Left ventricle myocardium inferior (tissue), 1 donor: Measurements from ENCODE around the gene LAD1. TPM values are rescaled to one million over a fixed set of nuclear protein-coding genes. Genes with fewer than 3 reads are reported as not detected.
A peak's percentile ranks its signal among the peaks of the same experiment; 100 is the strongest.

Source experiments
- DNase-seq: peaks from one replicate; pipeline ENCODE4 v3.0.0-alpha.2; 2020
- H3K27ac ChIP-seq: fragments of 200-600 bp; replicated peaks from 2 replicates; pipeline ENCODE4 v1.8.0; 2021
- H3K27me3 ChIP-seq: fragments of 200-600 bp; 2 replicates; pipeline ENCODE4 v1.8.0; 2021; ENCODE audit warnings: low read depth
- H3K36me3 ChIP-seq: fragments of 200-600 bp; 2 replicates; pipeline ENCODE4 v1.8.0; 2021
- H3K4me1 ChIP-seq: fragments of 200-600 bp; 2 replicates; pipeline ENCODE4 v1.8.0; 2021
- H3K4me3 ChIP-seq: fragments of 200-600 bp; 2 replicates; pipeline ENCODE4 v1.8.0; 2021; ENCODE audit warnings: mild to moderate bottlenecking, moderate library complexity
- H3K9me3 ChIP-seq: fragments of 200-600 bp; replicated peaks from 2 replicates; pipeline ENCODE4 v1.8.0; 2021
- intact Hi-C: fragments of 100-400 bp; cut with micrococcal nuclease; formaldehyde crosslinking; loops from one replicate; pipeline ENCODE4 v1.11.0; 2022
- total RNA-seq: library from RNA; stranded (reverse); fragmentation: NEBNext Ultra II Directional; extraction: Animal tissue kit (Norgen Biotek cat#: 25700); gene quantifications from one replicate; pipeline ENCODE4 v1.2.1, GENCODE V29; 2021
- TF ChIP-seq, protein P1 (sequence below): fragments of 200-600 bp; IDR thresholded peaks from 2 replicates; pipeline ENCODE4 v1.8.0; 2021; ENCODE audit warnings: antibody characterized with exemption, mild to moderate bottlenecking, borderline replicate concordance
- donor health status: DM: no; HTN: yes; CAD: no; lungs with severe emphysema.

The LAD1 gene
- total RNA-seq, 1 donor from 2014 or later, result 2.0 TPM

DNA sequence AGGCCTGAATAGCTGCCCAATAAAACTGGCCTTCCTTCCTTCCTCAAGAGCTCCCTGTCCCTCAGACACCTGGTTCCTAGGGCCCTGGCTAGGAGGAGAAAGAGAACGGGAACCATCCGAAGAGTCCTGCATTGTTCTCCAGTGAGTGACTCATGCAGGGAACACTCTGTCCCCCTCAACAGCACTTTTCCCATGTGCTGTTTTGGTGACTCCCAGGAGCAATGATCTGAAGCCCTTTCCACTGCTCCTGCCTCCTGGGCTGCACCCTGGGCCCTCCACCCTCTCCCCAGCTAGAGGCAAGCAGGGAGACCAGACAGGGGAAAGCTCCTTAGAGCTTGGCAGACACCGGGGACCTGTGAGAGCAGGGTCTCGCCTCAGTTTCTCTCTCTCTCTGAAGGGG, 40.5 kb downstream of the LAD1 start:
- TF ChIP-seq, protein P1, sequence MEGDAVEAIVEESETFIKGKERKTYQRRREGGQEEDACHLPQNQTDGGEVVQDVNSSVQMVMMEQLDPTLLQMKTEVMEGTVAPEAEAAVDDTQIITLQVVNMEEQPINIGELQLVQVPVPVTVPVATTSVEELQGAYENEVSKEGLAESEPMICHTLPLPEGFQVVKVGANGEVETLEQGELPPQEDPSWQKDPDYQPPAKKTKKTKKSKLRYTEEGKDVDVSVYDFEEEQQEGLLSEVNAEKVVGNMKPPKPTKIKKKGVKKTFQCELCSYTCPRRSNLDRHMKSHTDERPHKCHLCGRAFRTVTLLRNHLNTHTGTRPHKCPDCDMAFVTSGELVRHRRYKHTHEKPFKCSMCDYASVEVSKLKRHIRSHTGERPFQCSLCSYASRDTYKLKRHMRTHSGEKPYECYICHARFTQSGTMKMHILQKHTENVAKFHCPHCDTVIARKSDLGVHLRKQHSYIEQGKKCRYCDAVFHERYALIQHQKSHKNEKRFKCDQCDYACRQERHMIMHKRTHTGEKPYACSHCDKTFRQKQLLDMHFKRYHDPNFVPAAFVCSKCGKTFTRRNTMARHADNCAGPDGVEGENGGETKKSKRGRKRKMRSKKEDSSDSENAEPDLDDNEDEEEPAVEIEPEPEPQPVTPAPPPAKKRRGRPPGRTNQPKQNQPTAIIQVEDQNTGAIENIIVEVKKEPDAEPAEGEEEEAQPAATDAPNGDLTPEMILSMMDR, result no peak
- peak; percentile 12 for DNase-seq
- intact Hi-C loops, result no loop called here
- H3K27me3 ChIP-seq, result no peaks in the 10 kb centered on the region
- no peak overlapping the region for H3K4me3 ChIP-seq
- peak overlapping the region; percentile 61 for H3K27ac ChIP-seq
- H3K36me3 ChIP-seq, result peaks cover 45% of the 10 kb centered on the region
- H3K9me3 ChIP-seq, result no peaks in the 10 kb centered on the region
- peaks cover 21% of the 10 kb centered on the region for H3K4me1 ChIP-seq

DNA sequence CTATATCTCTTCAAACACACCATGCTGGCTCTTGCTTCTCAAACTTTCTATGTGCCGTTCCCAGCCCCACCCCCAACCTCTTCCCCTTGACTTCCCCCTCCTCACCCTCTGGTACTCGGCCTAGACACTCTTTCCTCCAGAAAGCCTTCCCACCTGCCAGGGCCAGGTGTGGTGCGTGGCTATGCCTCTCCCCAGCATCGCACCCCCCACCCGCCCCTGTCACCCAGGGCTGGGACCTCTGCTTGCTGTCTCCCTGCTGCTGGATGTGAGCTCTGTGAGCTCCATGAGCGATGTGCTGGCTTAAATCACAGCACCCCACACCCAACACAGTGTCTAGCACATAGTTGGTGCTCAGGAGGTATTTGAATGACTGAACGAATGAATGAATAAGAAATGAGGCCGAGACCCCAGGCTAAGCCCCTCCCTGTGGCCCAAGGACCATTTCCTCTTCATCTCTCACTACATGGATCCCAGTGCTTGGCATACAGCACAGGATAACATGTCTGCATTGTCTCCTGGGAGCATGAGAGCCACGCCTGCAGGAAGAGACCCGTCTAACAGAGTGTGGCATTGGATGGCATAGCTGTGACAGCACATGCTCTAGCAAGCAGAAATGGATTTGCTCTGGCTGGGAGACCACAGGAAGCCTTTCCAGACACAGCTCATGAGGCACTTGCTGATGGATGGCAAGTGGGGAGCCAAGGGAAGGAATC, 41.3 kb downstream of the LAD1 start:
- no peak overlapping the region for H3K4me3 ChIP-seq
- H3K27me3 ChIP-seq, result no peaks in the 10 kb centered on the region
- DNase-seq, result peak; percentile 49
- H3K9me3 ChIP-seq, result no peaks in the 10 kb centered on the region
- peaks cover 13% of the 10 kb centered on the region for H3K4me1 ChIP-seq
- H3K36me3 ChIP-seq, result peaks cover 37% of the 10 kb centered on the region
- intact Hi-C loops, result no loop called here
- H3K27ac ChIP-seq, result peak overlapping the region; percentile 61
- TF ChIP-seq, protein P1, result no peak

DNA sequence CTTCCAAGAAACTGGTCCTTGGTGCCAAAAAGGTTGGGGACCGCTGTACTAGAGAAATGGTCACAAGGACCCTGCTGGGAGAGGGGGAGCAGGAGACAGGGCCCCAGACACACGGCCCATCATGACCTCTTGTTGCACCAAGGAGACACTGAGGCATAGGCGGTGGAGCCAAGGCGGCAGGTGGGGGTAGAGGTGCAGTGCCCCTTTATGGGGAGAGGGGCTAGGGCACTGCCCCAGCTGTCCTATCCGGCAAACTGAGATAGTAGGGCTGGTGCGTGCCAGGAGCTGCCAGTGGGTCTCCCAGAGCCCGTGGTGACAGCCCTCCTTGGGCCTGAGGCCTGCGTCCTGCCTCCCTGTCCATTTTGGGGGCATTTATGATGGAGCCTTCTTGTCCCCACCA, 41.9 kb downstream of the LAD1 start:
- H3K36me3 ChIP-seq, result peaks cover 31% of the 10 kb centered on the region
- H3K27me3 ChIP-seq, result no peaks in the 10 kb centered on the region
- TF ChIP-seq, protein P1, result no peak
- H3K4me1 ChIP-seq, result peaks cover 13% of the 10 kb centered on the region
- intact Hi-C loops, result no loop called here
- H3K9me3 ChIP-seq, result no peaks in the 10 kb centered on the region
- peak; percentile 55 for DNase-seq
- H3K4me3 ChIP-seq, result no peak overlapping the region
- H3K27ac ChIP-seq, result peak overlapping the region; percentile 61

DNA sequence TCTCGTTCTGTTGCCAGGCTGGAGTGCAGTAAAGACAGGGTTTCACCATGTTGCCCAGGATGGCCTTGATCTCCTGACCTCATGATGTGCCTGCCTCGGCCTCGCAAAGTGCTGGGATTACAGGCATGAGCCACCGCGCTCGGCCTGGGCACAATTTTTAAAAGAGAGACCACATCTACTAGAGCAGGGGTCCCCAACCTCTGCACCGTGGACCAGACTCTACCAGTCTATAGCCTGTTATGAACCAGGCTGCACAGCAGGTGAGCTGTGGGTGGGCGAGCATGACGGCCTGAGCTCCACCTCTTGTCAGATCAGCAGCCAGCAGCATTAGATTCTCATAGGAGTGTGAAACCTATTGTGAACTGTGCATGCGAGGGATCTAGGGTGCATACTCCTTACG, 42.4 kb downstream of the LAD1 start:
- Histone ChIP-seq H3K27me3 (no peaks in the 10 kb centered on the region), H3K27ac (no peak overlapping the region), H3K36me3 (peaks cover 29% of the 10 kb centered on the region), H3K4me3 (no peak overlapping the region), H3K4me1 (peaks cover 13% of the 10 kb centered on the region), H3K9me3 (no peaks in the 10 kb centered on the region)
- TF ChIP-seq, protein P1, result no peak
- intact Hi-C loops, result no loop called here
- peak; percentile 16 for DNase-seq

DNA sequence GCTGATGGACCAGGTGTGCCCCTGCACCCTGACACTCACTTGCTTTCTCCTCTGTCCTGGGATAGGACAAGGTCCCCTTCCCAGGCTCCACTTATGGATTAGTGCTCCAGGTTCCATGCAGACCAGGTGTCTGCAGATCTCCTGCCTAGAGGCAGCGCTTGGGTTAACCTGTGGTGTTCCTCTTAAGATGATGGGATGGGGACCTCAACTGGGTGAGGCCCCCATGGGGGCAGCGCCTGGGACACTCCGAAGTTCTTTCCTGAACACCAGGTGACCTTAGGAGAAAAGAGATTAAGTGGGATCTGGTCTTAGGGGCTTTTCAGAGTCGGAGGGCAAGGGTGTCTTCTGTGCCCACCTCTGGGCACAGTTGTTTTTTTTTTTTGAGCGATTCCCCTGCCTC, 42.9 kb downstream of the LAD1 start:
- DNase-seq, result peak; percentile 12
- Histone ChIP-seq H3K27me3 (no peaks in the 10 kb centered on the region), H3K36me3 (peaks cover 24% of the 10 kb centered on the region), H3K4me1 (peaks cover 13% of the 10 kb centered on the region), H3K4me3 (no peak overlapping the region), H3K27ac (no peak overlapping the region), H3K9me3 (no peaks in the 10 kb centered on the region)
- intact Hi-C loops, result no loop called here
- TF ChIP-seq, protein P1, result no peak
